Smooth muscle cell of the coronary artery (primary cell): ENCODE data around the gene COTL1. TPM values are rescaled to one million over a fixed set of nuclear protein-coding genes. Genes with fewer than 3 reads are reported as not detected.

Experiments used
- total RNA-seq: library from RNA; depleted of rRNA; stranded (reverse); fragments of >200 nt; gene quantifications from 2 replicates; pipeline ENCODE4 v1.2.3, GENCODE V29; 2014; ENCODE audit warnings: low replicate concordance

Gene COTL1
- total RNA-seq: 38.1 and 52.8 TPM in 2 replicates

DNA sequence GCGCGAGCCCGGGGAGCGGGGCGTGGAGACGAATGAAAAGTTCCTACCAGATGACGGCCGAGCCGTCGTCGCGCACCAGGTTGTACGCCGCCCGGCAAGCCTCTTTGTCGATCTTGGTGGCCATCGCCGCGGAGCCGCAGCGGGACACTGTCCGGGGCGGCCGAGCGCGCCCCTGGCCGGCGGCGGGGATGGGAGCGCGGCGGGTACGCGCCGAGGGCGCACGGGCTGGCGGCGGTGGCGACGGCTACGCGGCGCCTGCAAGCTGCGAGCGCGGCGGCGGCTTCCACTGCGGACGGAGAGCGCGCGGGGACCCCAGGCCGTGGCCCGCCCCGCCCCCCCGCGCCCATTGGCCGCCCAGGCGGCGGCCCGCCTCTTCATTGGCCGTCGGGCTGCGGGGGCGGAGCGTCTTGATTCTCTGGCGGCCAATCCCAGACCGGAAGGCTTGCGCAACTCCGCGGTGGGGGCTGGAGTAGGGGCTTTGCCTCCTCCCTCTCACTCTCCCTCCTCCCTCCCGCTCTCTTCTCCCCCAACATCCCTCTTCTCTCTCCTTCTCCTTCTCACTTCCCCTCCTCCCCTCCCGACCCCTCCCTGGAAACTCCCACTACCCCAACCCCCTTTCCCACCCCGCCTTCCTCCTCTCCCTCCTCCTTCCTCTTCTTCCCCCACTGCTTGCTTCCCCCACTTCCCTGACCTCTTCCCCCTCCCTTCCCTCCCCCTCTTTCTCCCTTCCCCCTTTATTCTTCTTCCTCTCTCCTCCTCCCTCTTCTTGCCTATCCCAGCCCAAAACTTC, at the start of gene COTL1:
Gene COTL1 (minus strand): TSS at position 288 of the 790 bp plus-strand sequence. CDS start 164 bp downstream, at position 124.

DNA sequence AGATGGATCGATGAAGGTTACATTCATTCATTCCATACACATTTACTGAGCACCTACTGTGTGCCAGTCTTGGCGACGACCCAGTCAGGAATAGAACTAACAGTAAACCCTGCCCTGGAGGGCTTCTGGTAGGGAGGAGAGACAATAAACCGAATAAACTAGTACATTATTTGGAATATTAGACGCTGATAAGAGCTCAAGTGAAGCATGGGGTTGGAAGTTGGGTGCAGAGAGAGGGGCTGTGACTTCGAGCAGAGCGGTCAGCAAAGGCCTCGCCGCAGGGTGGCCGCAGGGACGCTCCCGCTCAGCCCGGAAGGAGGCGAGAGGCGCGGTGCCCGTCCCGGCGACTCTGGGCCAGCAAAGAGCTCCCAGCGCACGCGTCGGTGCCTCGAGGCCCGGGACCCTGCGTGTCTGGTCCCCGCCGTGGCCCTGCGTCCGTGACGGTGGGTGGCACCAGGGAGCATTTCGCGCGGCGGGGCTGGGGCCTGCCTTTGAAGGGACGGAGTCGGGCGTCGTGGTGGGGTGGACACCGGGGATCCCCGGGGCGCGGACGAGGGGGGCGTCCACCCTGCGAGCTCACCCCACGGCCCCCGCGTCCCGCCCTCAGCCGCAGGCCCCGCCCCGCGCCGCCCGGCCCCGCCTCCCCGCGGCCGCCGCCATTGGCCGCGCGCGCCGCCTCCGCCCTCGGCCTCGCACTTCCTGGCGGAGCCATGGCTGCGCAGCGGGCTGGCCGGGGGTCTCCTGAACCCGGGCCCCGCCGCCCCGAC, 30.1 kb upstream of the COTL1 start, which contains the start of gene KLHL36:
Gene KLHL36 (plus strand): TSS at position 684 of the 767 bp plus-strand sequence. CDS start 2,357 bp downstream, outside the sequence.

Other genes starting within 250 kb of the COTL1 start
- not detected in 2 replicates for gene ATP2C2, start 249.5 kb downstream of the COTL1 start, total RNA-seq
- gene MEAK7, start 113.4 kb downstream of the COTL1 start, total RNA-seq: 10.6 and 11.6 TPM in 2 replicates
- gene KLHL36, start 30.4 kb upstream of the COTL1 start, total RNA-seq: 48.2 and 107 TPM in 2 replicates
- gene USP10, start 81.9 kb upstream of the COTL1 start, total RNA-seq: 35.3 and 42.0 TPM in 2 replicates
- gene CRISPLD2, start 201.9 kb upstream of the COTL1 start, total RNA-seq: 0.98 and 2.8 TPM in 2 replicates